HG03354 (cell line): ENCODE results near the gene DUS1L.

Experiments used
- ATAC-seq: cut with Tn5 transposase; IDR thresholded peaks from one replicate; pipeline ENCODE4 v1.9.1; 2021; ENCODE audit warnings: mild to moderate bottlenecking; ENCODE audit not compliant: unreplicated experiment, poor library complexity, severe bottlenecking

DUS1L gene

GRCh38 chr17:82018989-82019689, 46.5 kb downstream of the DUS1L start:
- ATAC-seq = no peak

GRCh38 chr17:82018152-82018988, 47.2 kb downstream of the DUS1L start:
- ATAC-seq = no peak

DNA sequence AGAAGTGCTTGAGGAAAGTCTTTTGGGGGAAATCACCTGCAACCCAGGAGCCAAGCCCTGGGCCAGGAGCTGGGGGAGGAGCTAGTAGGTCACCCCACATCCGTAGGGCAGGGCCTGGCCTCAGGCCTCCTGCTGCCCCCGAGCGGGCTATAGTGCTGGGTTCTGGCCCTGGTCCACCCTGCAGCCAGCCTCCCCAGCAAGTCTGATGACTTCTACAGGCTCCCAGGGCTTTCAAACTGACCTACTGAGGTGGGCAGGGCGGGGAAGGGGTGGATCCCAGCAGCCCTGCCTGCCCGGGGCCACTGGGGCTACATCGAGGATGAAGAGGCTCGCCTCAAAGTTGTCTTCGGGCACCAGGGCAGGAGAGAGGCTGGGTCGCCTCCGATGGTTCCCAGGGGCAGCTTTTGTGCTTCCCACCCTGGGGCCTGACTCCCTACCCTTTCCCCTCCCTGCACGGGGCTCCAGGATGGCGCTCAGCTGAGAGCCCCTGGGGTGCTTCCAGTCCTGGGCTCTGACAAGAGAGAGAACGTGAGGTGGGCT, 47.9 kb downstream of the DUS1L start:
- ATAC-seq = no peak

DNA sequence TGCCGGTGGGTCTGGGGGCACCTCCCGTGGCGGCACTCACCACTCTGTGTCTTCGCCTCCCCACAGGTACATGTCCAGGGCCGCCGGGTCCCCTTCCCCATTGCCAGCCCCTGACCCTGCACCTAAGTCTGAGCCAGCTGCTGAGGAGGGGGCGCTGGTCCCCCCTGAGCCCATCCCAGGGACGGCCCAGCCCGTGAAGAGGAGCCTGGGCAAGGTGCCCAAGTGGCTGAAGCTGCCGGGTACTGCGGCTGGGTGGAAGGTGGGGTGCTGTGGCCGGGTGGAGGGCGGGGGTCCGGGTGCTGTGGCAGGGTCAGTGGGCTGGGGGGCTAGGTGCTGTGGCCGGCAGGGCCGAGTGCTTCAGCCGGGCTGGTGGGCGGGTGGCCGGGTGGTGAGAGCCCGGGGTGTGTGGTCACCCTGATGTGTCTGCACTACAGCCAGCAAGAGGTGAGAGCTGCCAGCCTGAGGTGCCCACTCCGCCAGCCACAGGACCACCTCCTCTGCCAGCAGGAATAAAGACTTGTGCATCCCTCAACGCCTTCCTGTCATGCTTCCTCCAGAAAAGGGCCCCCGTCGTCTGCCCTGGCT, 48.6 kb downstream of the DUS1L start:
- ATAC-seq = no peak

DNA sequence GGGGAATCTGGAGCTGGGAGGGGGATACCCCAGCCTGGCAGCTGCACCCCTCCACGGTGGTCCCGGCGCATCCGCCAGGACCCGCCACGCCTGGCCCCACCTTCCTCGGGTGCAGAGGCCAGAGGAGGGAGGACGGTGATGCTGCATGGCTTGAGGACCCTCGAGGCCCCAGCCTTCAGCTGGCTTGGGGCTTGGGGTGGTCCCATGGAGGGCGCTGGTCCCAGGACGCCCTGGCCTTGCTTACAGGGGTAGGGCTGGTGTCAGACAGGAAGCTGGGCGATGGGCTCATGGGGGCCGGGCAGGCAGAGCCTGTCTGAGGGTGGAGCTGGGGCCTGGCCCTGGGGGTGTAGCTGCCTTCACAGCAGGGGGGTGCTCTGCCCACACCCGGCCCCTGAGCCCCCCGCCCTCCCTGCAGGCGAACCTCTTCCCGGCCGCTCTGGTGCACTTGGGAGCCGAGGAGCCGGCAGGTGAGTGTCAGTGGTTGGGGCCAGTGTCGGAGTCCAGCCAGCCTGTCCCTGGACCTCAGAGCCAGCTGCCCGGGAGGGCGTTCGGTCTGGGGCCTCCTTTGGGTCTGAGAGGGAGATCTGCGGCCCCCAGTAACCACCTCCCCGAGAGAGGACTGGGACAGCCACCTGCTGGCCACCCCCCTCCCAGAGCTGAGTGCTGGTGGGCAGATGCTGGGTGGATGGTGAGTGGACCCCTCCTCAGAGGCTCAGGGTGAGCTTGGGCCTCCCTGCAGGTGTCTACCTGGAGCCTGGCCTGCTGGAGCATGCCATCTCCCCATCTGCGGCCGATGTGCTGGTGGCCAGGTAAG, 49.3 kb downstream of the DUS1L start:
- no peak for ATAC-seq

DNA sequence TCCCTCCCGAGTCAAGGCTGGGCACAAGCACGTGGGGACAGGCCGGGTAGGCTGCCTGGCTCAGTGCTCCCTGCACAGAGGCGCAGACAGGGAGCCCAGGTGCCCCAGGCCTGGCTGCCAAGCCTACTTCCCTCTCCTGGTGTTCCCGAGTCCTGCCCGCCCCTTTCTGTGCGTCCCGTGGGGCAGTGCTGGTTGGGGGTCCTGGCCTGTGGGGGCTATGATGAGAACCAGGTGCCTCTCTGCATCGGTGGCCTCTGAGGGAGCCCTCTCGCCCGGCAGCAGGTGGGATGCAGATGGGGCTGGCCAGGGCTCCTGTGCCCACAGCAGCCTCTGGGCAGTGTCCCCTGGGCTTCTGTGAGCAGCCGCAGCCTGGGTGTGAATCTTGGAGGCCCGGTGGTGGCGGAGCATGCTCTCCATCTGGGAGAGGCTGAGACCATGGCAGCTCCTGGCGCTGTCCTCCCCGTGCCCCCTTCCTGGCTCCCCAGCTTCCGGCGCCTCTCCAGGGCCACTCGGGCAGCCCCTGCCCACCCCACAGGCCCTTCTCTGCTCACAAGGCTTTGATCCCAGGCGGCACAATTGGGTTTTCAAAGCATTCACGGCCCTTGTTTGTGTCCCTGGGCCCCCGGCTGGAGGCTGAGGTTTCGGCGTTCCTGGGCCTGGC, 50.2 kb downstream of the DUS1L start:
- no peak for ATAC-seq

GRCh38 chr17:82014971-82015310, 50.7 kb downstream of the DUS1L start:
- ATAC-seq = no peak

- ATAC-seq = no peak
Observed at GRCh38 chr17:82014432-82014831, 51.2 kb downstream of the DUS1L start.

DNA sequence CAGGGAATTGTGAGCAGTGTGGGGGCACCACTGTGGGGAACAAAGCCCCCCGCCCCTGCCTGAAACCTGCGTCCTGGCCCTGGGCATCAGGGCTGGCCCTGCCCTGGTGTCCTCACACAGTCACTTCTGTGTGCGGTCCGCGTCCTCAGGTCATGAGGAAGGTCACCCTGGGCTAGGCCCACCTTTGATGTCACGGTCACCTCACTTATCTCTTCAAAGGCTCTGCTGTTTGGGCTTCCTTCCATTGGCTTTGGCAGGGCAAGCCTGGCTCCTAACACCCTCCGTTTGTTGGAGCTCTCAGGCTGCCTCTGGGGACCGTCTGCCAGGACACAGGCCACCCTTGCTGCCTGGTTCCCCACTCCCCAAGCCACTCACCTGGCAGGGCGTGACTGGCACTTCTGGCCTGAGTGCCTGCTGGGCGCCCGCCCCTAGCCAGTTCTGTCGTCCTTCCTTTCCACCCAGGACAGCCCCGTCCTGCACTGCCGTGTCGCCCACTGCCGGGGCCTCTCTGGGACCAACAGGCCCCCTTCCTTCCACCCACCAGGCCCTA, 51.8 kb downstream of the DUS1L start:
- ATAC-seq = no peak

GRCh38 chr17:82013341-82013740, 52.3 kb downstream of the DUS1L start:
- no peak for ATAC-seq

DNA sequence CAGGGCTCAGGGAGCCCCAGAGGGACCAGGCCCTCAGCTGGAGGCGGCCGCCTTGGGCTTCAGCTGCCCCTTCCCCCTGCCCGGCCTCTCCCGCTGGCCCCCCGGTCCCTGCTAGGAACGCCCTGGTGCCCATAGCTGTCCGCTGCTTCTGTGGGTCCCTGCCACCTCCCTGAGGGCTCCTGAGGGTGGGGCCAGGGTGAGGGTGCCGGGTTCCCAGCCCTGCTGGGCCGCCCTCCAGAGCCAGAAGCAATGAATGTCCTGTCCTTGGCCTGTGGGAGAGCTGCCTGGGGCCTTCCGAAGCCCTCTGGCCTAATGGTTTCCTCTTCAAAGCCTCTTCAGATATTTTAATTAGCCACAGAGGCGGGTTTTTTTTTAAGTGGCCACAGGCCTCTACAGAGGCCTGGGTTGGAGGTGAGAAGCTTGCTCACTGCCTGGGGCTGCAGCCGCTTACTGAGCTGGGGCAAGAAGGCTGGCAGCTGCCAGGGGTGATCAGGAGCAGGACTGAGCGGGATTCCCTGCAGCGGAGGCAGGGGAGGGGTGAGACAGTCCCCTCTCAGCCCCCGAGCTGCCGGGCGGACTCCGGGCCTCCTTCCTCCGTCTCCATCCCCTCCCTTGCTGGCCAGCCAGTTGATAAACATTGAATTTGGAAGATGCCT, 52.8 kb downstream of the DUS1L start:
- no peak for ATAC-seq

DNA sequence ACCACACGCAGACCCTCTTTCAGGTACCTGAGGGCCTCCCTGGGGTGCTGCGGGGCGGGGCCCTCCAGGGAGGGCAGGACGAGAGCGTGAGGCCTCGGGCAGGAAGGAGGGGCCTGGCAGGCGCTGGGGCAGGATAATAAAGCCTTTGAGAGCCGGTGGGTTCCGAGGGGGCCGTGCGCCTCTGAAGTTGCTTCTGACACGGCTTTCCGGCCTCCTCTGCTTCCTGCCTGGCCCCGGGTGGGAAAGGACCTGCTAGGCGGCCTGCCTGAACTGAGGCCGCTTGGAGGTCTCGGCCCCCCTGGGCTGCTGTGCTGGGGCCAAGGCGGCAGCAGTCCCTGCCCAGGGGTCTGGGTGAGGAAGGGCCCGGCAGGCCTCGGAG, 53.4 kb downstream of the DUS1L start:
- ATAC-seq = no peak

GRCh38 chr17:82011617-82012187, 53.9 kb downstream of the DUS1L start:
- no peak for ATAC-seq

DNA sequence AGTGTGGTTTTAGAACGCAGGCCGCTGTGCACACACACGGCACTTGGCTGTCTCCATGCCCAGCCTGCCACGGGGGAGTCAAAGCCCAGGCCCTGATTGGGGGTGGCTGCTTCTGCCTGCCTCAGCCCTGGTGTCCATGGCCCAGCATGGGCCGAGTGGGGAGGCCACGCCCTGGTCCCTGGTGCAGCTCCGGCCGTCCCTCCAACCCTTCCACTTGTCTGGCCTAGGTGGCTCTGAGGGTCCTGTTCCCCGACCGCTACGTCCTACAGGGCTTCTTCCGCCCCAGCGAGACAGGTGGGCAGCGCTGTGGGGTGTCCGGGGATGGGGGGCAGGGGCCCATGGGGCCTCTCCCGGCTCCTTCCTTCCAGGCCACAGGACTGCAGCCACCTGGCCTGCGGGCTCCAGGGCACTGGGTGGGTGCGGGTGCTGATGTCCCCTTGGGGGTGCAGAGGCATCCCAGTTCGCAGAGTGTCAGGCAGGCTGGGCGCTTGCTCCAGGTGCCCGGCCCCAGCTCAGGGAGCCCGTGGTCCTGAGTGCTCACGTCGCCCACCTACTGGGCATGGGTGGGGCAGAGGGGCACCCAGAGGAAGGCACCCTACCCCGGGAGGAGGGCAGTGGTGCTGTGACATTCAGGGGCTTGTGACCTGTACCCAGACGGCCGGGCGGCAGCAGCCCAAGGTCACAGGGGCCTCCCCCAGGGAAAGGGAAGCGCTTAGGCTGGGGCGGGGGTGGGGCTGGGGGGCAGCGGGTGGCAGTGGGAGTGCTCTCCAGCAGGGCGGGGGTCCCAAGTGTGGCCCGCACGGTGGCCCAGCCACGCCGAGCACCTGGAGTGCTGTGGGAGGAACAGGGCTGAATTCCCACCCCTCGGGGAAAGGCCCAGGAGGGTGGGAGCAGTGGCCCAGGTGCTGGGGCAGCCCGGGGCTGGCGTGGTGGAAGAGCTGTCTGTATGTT, 54.8 kb downstream of the DUS1L start:
- no peak for ATAC-seq

DNA sequence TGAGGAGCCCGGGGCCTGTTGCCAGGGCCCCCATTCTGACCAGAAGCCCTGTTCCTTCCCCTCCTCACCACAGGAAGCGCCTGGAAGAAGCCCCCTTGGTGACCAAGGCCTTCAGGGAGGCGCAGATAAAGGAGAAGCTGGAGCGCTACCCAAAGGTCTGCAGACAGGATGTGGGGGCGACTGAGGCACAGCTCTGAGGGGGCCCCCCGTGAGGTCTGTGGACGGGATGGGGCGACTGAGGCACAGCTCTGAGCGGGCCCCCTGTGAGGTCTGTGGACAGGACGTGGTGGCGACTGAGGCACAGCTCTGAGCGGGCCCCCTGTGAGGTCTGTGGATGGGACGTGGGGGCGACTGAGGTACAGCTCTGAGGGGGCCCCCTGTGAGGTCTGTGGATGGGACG, 56.2 kb downstream of the DUS1L start:
- ATAC-seq = no peak

- no peak for ATAC-seq
Observed at GRCh38 chr17:82008941-82009405, 56.6 kb downstream of the DUS1L start.

- ATAC-seq = no peak
Observed at GRCh38 chr17:82008258-82008940, 57.2 kb downstream of the DUS1L start.
